ENCODE results near the gene TRAF7. TPM values are rescaled to one million over a fixed set of nuclear protein-coding genes. Genes with fewer than 3 reads are reported as not detected.
"Not testable (repeated sequence)": the region's sequence is repeated elsewhere in the genome, so short reads cannot be mapped to it uniquely, and the experiment has no call there.

TRAF7 gene
- total RNA-seq, 1 experiment from 2014 or later = 97.7 TPM

- no peak for DNase-seq (ENCODE audit: low spot score)
Measured at GRCh38 chr16:2199621-2200139, 44.1 kb downstream of the TRAF7 start.

- DNase-seq (ENCODE audit: low spot score) = no peak
Measured at GRCh38 chr16:2200313-2200712, 44.7 kb downstream of the TRAF7 start.

- DNase-seq (ENCODE audit: low spot score) = not testable (repeated sequence)
Measured at GRCh38 chr16:2203119-2203688, 47.6 kb downstream of the TRAF7 start.

- no peak for DNase-seq (ENCODE audit: low spot score)
Measured at GRCh38 chr16:2204416-2205103, 49.0 kb downstream of the TRAF7 start.

- DNase-seq (ENCODE audit: low spot score) = peak; percentile 75
Measured at GRCh38 chr16:2205104-2205966, 49.8 kb downstream of the TRAF7 start, which contains the start of gene MLST8. MLST8 (plus strand) TSS chr16:2205454; CDS start chr16:2206086, 632 bp downstream.

- no peak for DNase-seq (ENCODE audit: low spot score)
Measured at GRCh38 chr16:2205967-2206313, 50.4 kb downstream of the TRAF7 start.

- no peak for DNase-seq (ENCODE audit: low spot score)
Measured at GRCh38 chr16:2206420-2206779, 50.8 kb downstream of the TRAF7 start.

GRCh38 chr16:2206780-2207433 is 51.3 kb downstream of the TRAF7 start:
- no peak for DNase-seq (ENCODE audit: low spot score)

- no peak for DNase-seq (ENCODE audit: low spot score)
Measured at GRCh38 chr16:2207872-2208271, 52.3 kb downstream of the TRAF7 start.

GRCh38 chr16:2208308-2208707 is 52.7 kb downstream of the TRAF7 start:
- DNase-seq (ENCODE audit: low spot score) = no peak

- no peak for DNase-seq (ENCODE audit: low spot score)
Measured at GRCh38 chr16:2208772-2209171, 53.2 kb downstream of the TRAF7 start.

- no peak for DNase-seq (ENCODE audit: low spot score)
Measured at GRCh38 chr16:2209258-2210008, 53.9 kb downstream of the TRAF7 start.

- no peak for DNase-seq (ENCODE audit: low spot score)
Measured at GRCh38 chr16:2210009-2210332, 54.4 kb downstream of the TRAF7 start.

GRCh38 chr16:2210386-2211365 is 55.1 kb downstream of the TRAF7 start, which contains the start of gene BRICD5:
BRICD5 (minus strand) TSS chr16:2210863; CDS start chr16:2210833, 30 bp downstream.
- no peak for DNase-seq (ENCODE audit: low spot score)

GRCh38 chr16:2211923-2212347 is 56.4 kb downstream of the TRAF7 start:
- DNase-seq (ENCODE audit: low spot score) = no peak

GRCh38 chr16:2212362-2213324 is 57.1 kb downstream of the TRAF7 start:
- DNase-seq (ENCODE audit: low spot score) = no peak

- no peak for DNase-seq (ENCODE audit: low spot score)
Measured at GRCh38 chr16:2213817-2214718, 58.5 kb downstream of the TRAF7 start.

- no peak for DNase-seq (ENCODE audit: low spot score)
Measured at GRCh38 chr16:2214719-2214968, 59.1 kb downstream of the TRAF7 start, which contains the start of gene PGP. PGP (minus strand) TSS chr16:2214840; CDS start chr16:2214777, 63 bp downstream.

All from A172 (cell line).